Thymus (tissue), 11 donors: Measurements from ENCODE around the gene DNAJC15. TPM values are rescaled to one million over a fixed set of nuclear protein-coding genes. Genes with fewer than 3 reads are reported as not detected.
A peak's percentile ranks its signal among the peaks of the same experiment; 100 is the strongest.
"Not testable (repeated sequence)": the region's sequence is repeated elsewhere in the genome, so short reads cannot be mapped to it uniquely, and the experiment has no call there.

ENCODE experiments used
- DNase-seq, 9 donors: peaks; one replicate each; pipeline ENCODE4 v3.0.0-alpha.2; 2013; ENCODE audit warnings: low spot score in 9 of 9, low read depth in 6 of 9, missing footprints in 1 of 9
- H3K27ac ChIP-seq, 2 donors: one replicate each; pipeline ENCODE4 v1.5.1; 2013; ENCODE audit warnings: control low read depth in 1 of 2, low read depth in 1 of 2, low read length in 1 of 2, mild to moderate bottlenecking in 1 of 2, moderate library complexity in 1 of 2
- H3K27me3 ChIP-seq, 2 donors: one replicate each; pipeline ENCODE4 v1.5.1; 2013; ENCODE audit warnings: low read length in 1 of 2; ENCODE audit not compliant: control insufficient read depth in 2 of 2, insufficient read depth in 1 of 2
- H3K36me3 ChIP-seq, 2 donors: one replicate each; pipeline ENCODE4 v1.5.1; 2013; ENCODE audit warnings: low read length in 1 of 2, mild to moderate bottlenecking in 1 of 2, moderate library complexity in 1 of 2; ENCODE audit not compliant: control insufficient read depth in 2 of 2, insufficient read depth in 2 of 2
- H3K4me1 ChIP-seq, 2 donors: one replicate each; pipeline ENCODE4 v1.5.1; 2013; ENCODE audit warnings: low read length in 2 of 2; ENCODE audit not compliant: control insufficient read depth in 2 of 2, insufficient read depth in 2 of 2
- H3K4me3 ChIP-seq, 2 donors: one replicate each; pipeline ENCODE4 v1.5.1; 2013; ENCODE audit warnings: low read length in 2 of 2, control low read depth in 1 of 2, mild to moderate bottlenecking in 1 of 2
- H3K9me3 ChIP-seq, 2 donors: one replicate each; pipeline ENCODE4 v1.5.1; 2013; ENCODE audit warnings: low read length in 1 of 2, mild to moderate bottlenecking in 1 of 2; ENCODE audit not compliant: control insufficient read depth in 2 of 2, insufficient read depth in 1 of 2
- WGBS: extraction: QIAGEN DNeasy Blood & Tissue Kit; methylation state at CpG from one replicate; pipeline ENCODE4 v1.1.7; 2013; 5-methylcytosine and 5-hydroxymethylcytosine counted together
- polyA plus RNA-seq: library from polyadenylated mRNA; stranded (reverse); fragments of 200-250 nt; gene quantifications from one replicate; pipeline ENCODE4 v1.2.3, GENCODE V29; 2013
- total RNA-seq: library from RNA; stranded (reverse); fragments of 120-200 nt; gene quantifications from one replicate; pipeline ENCODE4 v1.2.4, GENCODE V29; 2013
- donor health status: healthy.

Gene DNAJC15
- total and polyA plus RNA-seq, 2 donors: 17.5 to 20.6 TPM

DNA sequence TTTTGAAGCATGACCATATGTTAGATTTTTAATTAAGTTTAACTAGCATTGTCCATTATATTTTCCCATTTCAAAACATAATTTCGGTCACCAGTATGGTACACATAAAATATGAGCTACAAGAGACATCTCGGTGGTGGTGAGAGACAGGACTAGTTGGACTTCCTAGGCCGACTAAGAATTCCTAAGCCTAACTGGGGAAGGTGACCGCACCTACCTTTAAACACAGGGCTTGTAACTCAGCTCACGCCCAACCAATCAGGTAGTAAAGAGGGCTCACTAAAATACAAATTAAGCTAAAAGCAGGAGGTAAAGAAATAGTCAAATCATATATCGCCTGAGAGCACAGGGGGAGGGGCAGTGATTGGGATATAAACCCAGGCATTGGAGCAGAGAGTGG is 22.9 kb downstream of the DNAJC15 start:
- H3K4me3 ChIP-seq: no peak overlapping the region
- no peaks in the 10 kb centered on the region for H3K27me3 ChIP-seq
- H3K27ac ChIP-seq: no peak overlapping the region
- peaks cover 0 to 2% of the 10 kb centered on the region in 2 donors for H3K4me1 ChIP-seq
- 98% methylated on average over 6 of the region's 6 CpGs for WGBS
- H3K9me3 ChIP-seq: peaks cover 0 to 2% of the 10 kb centered on the region in 2 donors
- peaks cover 0 to 4% of the 10 kb centered on the region in 2 donors for H3K36me3 ChIP-seq
- no peak for DNase-seq

DNA sequence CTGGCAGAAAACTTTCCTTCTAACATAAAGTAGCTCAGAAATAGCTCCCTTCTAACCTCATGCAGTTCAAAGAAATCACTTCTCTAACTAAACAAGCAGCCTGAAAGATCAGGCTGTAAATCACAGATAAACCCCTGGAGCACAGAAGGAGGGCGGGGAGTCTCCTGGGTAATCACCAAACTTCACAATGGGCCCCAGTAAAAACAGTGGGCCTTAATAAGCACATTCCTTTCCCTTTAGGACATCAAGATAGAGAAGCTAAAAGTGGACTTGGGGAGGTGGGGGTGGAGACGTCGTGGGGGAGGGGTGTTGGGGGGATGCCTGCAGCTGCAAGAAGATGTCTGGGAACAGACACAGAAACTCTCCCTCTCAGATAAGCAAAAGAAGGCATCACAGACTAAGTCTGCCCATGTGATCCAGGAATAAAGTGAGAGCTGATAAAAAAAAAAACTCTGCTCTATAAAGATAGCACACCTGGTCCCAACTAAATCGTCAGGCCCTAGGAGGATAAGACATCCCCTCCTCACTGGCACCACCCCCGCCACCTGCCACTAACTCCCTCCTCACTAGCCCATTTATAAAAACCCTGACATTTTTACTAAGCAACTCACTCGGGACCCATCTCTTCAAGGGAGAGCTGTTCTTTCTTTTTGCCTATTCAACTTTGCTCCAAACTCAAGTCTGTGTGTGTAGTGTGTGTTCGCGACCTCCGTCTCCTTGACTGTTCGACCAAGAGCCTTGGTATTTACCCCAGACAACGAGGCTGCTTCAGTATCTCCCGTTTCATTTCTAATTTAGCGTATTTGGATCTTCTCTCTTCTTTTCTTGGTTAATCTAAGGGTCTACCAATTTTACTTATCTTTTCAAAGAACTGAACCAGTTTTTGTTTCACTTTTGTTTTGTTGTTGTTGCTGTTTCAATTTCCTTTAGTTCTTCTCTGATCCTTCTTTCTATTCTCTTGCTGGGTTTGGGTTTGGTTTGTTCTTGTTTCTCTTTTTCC is 31.7 kb downstream of the DNAJC15 start:
- Histone ChIP-seq H3K27ac (peak overlapping the region; percentile 89 to 96), H3K4me1 (peaks cover 20 to 28% of the 10 kb centered on the region in 2 donors), H3K4me3 (peak overlapping the region; percentile 35 to 63), H3K9me3 (no peaks in the 10 kb centered on the region), H3K27me3 (no peaks in the 10 kb centered on the region), H3K36me3 (no peaks in the 10 kb centered on the region)
- 9% methylated on average over 13 of the region's 13 CpGs for WGBS
- peak in 8 of 9 donors; percentile 25 to 74 (median 48) for DNase-seq

- 16% methylated on average over 3 of the region's 3 CpGs for WGBS
- H3K4me3 ChIP-seq: no peak overlapping the region
- H3K27ac ChIP-seq: peak overlapping the region; percentile 36 to 80
- peaks cover 20 to 28% of the 10 kb centered on the region in 2 donors for H3K4me1 ChIP-seq
- no peaks in the 10 kb centered on the region for H3K9me3 ChIP-seq
- DNase-seq: peak in 7 of 9 donors; percentile 32 to 76 (median 56)
- H3K36me3 ChIP-seq: no peaks in the 10 kb centered on the region
- no peaks in the 10 kb centered on the region for H3K27me3 ChIP-seq
These were observed 34.4 kb downstream of the DNAJC15 start for GRCh38 chr13:43057653-43058317.

- Histone ChIP-seq H3K27ac (peak overlapping the region; percentile 22 to 80), H3K9me3 (no peaks in the 10 kb centered on the region), H3K36me3 (no peaks in the 10 kb centered on the region), H3K27me3 (no peaks in the 10 kb centered on the region), H3K4me1 (peaks cover 20 to 28% of the 10 kb centered on the region in 2 donors), H3K4me3 (no peak overlapping the region)
- DNase-seq: no peak
- WGBS: 88% methylated on average over 1 of the region's 1 CpG
These were observed 34.9 kb downstream of the DNAJC15 start for GRCh38 chr13:43058318-43058674.

GRCh38 chr13:43058831-43059230 is 35.4 kb downstream of the DNAJC15 start:
- DNase-seq: no peak
- H3K27me3 ChIP-seq: no peaks in the 10 kb centered on the region
- H3K27ac ChIP-seq: peak overlapping the region; percentile 22 to 80
- H3K9me3 ChIP-seq: no peaks in the 10 kb centered on the region
- WGBS: 98% methylated on average over 6 of the region's 6 CpGs
- peaks cover 20 to 28% of the 10 kb centered on the region in 2 donors for H3K4me1 ChIP-seq
- no peak overlapping the region for H3K4me3 ChIP-seq
- no peaks in the 10 kb centered on the region for H3K36me3 ChIP-seq

DNA sequence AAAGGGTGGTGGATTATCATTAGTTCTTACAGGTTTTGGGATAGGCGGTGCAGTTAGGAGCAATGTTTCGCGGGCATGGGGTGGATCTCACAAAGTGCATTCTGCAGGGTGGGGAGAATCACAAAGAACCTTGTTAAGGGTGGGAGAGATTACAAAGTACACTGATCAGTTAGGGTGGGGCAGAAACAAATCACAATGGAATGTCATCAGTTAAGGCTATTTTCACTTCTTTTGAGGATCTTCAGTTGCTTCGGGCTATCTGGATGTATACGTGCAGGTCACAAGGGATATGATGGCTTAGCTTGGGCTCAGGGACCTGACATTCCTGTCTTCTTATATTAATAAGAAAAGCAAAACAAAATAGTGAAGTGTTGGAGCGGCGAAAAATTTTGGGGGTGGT is 36.4 kb downstream of the DNAJC15 start:
- H3K27me3 ChIP-seq, DNase-seq, H3K27ac ChIP-seq, H3K36me3 ChIP-seq, H3K9me3 ChIP-seq, H3K4me3 ChIP-seq: not testable (repeated sequence)
- peaks cover 20 to 26% of the 10 kb centered on the region in 2 donors for H3K4me1 ChIP-seq
- 98% methylated on average over 7 of the region's 7 CpGs for WGBS

- peaks cover 20% of the 10 kb centered on the region in 2 donors for H3K4me1 ChIP-seq
- WGBS: 95% methylated on average over 4 of the region's 4 CpGs
These were observed 37.4 kb downstream of the DNAJC15 start for GRCh38 chr13:43060806-43061205.

GRCh38 chr13:43061496-43062280 is 38.3 kb downstream of the DNAJC15 start:
- no peak for DNase-seq
- no peaks in the 10 kb centered on the region for H3K9me3 ChIP-seq
- no peak overlapping the region for H3K27ac ChIP-seq
- no peaks in the 10 kb centered on the region for H3K27me3 ChIP-seq
- no peaks in the 10 kb centered on the region for H3K36me3 ChIP-seq
- peaks cover 15 to 16% of the 10 kb centered on the region in 2 donors for H3K4me1 ChIP-seq
- H3K4me3 ChIP-seq: no peak overlapping the region
- WGBS: 97% methylated on average over 5 of the region's 5 CpGs

More at GRCh38 chr13:43060806-43061205, 37.4 kb downstream of the DNAJC15 start:
- not testable (repeated sequence) for DNase-seq, H3K27ac ChIP-seq, H3K4me3 ChIP-seq, H3K27me3 ChIP-seq, H3K9me3 ChIP-seq, H3K36me3 ChIP-seq
